Keratinocyte (primary cell): ENCODE measurements around the gene CGN. TPM values are rescaled to one million over a fixed set of nuclear protein-coding genes. Genes with fewer than 3 reads are reported as not detected.

Experiments
- DNase-seq: peaks from one replicate; pipeline ENCODE4 v3.0.0-alpha.2; 2011; ENCODE audit warnings: low read depth, missing footprints, low spot score
- FAIRE-seq: peaks from 2 replicates; lab custom pipeline; 2011; peaks lifted over from hg19 to GRCh38; lab: Jason Lieb, UNC
- H2AFZ ChIP-seq: 2 replicates; pipeline ENCODE4 v1.6.0; 2012; ENCODE audit warnings: low read length, control low read depth, inconsistent platforms; ENCODE audit not compliant: control insufficient read depth
- H3K27ac ChIP-seq: 2 replicates; pipeline ENCODE4 v1.5.1; 2011; ENCODE audit warnings: low read length; ENCODE audit not compliant: control insufficient read depth, insufficient read depth
- H3K27me3 ChIP-seq: 3 replicates; pipeline ENCODE4 v1.6.0; 2011; ENCODE audit warnings: low read length; ENCODE audit not compliant: control insufficient read depth, insufficient read depth; ENCODE audit errors: extremely low read depth
- H3K36me3 ChIP-seq, 2 experiments: 2 replicates in 1 of 2; 3 replicates in 1 of 2; pipeline ENCODE4 v1.5.1; 2011; ENCODE audit warnings: low read length in 2 of 2, mild to moderate bottlenecking in 1 of 2; ENCODE audit not compliant: control insufficient read depth in 2 of 2, insufficient read depth in 2 of 2; ENCODE audit errors: extremely low read depth in 1 of 2
- H3K4me1 ChIP-seq: 3 replicates; pipeline ENCODE4 v1.5.1; 2011; ENCODE audit warnings: low read length; ENCODE audit not compliant: control insufficient read depth, insufficient read depth; ENCODE audit errors: extremely low read depth
- H3K4me2 ChIP-seq: 3 replicates; pipeline ENCODE4 v1.6.0; 2011; ENCODE audit warnings: low read depth, low read length; ENCODE audit not compliant: control insufficient read depth, insufficient read depth; ENCODE audit errors: extremely low read depth
- H3K4me3 ChIP-seq, 3 experiments: fragments of 200-600 bp in 1 of 3; sonication (generic) in 1 of 3; 2 replicates in 2 of 3; 3 replicates in 1 of 3; pipeline ENCODE4 v1.5.1; 2011 to 2016; ENCODE audit warnings: low read length in 3 of 3, mild to moderate bottlenecking in 3 of 3, control low read depth in 2 of 3, inconsistent platforms in 1 of 3, low read depth in 1 of 3, mixed read lengths in 1 of 3, mixed run types in 1 of 3, moderate library complexity in 1 of 3; ENCODE audit not compliant: control insufficient read depth in 2 of 3, insufficient read depth in 2 of 3; ENCODE audit errors: extremely low read depth in 1 of 3
- H3K79me2 ChIP-seq: 2 replicates; pipeline ENCODE4 v1.6.0; 2012; ENCODE audit warnings: low read length; ENCODE audit not compliant: control insufficient read depth, insufficient read depth
- H3K9ac ChIP-seq: 3 replicates; pipeline ENCODE4 v1.6.0; 2011; ENCODE audit warnings: low read length; ENCODE audit not compliant: control insufficient read depth, insufficient read depth; ENCODE audit errors: extremely low read depth
- H3K9me1 ChIP-seq: 3 replicates; pipeline ENCODE4 v1.6.0; 2011; ENCODE audit warnings: low read length; ENCODE audit not compliant: control insufficient read depth, insufficient read depth; ENCODE audit errors: extremely low read depth
- H3K9me3 ChIP-seq: 2 replicates; pipeline ENCODE4 v1.5.1; 2012; ENCODE audit warnings: low read depth, low read length; ENCODE audit not compliant: control insufficient read depth
- H4K20me1 ChIP-seq: 3 replicates; pipeline ENCODE4 v1.6.0; 2011; ENCODE audit warnings: low read length; ENCODE audit not compliant: control insufficient read depth, insufficient read depth; ENCODE audit errors: extremely low read depth
- EZH2 ChIP-seq: IDR thresholded peaks from one replicate; pipeline ENCODE4 v1.6.1; 2012; ENCODE audit warnings: inconsistent platforms, mild to moderate bottlenecking, low read length, moderate library complexity
- dilution Hi-C: fragments of 300-500 bp; cut with MboI; formaldehyde crosslinking; loops from one replicate; pipeline ENCODE4 v1.7.0; 2020; ENCODE audit warnings: low sequenced_read_pairs; ENCODE audit not compliant: extremely low pct_ligation_motif_present
- polyA plus RNA-seq, 5 experiments: library from polyadenylated mRNA; depleted of rRNA in 3 of 5; stranded (reverse) in 3 of 5; stranded (forward) in 1 of 5; unstranded in 1 of 5; fragments of >200 nt; gene quantifications; 1 replicate in 1 of 5; 2 replicates in 3 of 5; 3 replicates in 1 of 5; pipeline versions ENCODE4 v1.2.1 to v1.2.3, GENCODE V29; 2011 to 2012; ENCODE audit warnings: missing spikeins in 2 of 5, low read depth in 1 of 5, low replicate concordance in 1 of 5
- TF ChIP-seq, protein P1 (sequence below), 3 experiments: IDR thresholded peaks in 1 of 3; conservative IDR thresholded peaks in 1 of 3; optimal IDR thresholded peaks in 1 of 3; 2 replicates in 2 of 3; 3 replicates in 1 of 3; pipeline versions ENCODE3 to v1.5.1; 2011; ENCODE audit warnings: low read length in 3 of 3, mild to moderate bottlenecking in 3 of 3, moderate library complexity in 2 of 3, control low read depth in 1 of 3, inconsistent platforms in 1 of 3; ENCODE audit not compliant: insufficient read depth in 2 of 3; ENCODE audit errors: extremely low read depth in 1 of 3

The CGN gene
- polyA plus RNA-seq, 1 donor (not counting 4 experiments of a cell fraction or from before 2014, with no cell fraction given): 2.9 TPM

DNA sequence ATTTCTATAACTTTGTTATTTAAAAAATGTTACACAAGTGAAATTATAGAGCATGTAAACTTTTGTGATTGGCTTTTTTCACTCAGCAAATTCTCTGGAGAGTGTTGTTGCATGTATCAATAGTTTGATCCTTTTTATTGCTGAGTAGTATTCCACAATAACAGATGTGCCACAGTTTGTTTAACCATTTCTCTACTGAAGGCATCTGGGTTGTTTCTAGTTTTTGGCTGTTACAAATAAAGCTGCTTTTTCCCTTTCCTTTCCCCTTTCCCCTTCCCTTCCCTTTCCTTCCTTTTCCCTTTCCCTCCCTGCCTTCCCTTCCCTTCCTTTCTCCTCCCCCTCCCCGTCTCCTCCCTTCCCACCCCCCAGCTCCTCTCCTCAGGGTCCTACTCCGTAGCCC is 44.9 kb downstream of the CGN start:
- no peak for TF ChIP-seq EZH2
- TF ChIP-seq, protein P1, sequence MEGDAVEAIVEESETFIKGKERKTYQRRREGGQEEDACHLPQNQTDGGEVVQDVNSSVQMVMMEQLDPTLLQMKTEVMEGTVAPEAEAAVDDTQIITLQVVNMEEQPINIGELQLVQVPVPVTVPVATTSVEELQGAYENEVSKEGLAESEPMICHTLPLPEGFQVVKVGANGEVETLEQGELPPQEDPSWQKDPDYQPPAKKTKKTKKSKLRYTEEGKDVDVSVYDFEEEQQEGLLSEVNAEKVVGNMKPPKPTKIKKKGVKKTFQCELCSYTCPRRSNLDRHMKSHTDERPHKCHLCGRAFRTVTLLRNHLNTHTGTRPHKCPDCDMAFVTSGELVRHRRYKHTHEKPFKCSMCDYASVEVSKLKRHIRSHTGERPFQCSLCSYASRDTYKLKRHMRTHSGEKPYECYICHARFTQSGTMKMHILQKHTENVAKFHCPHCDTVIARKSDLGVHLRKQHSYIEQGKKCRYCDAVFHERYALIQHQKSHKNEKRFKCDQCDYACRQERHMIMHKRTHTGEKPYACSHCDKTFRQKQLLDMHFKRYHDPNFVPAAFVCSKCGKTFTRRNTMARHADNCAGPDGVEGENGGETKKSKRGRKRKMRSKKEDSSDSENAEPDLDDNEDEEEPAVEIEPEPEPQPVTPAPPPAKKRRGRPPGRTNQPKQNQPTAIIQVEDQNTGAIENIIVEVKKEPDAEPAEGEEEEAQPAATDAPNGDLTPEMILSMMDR (optimal IDR thresholded peaks at IDR 0.05 in 1 of 3, IDR thresholded peaks at IDR 0.05 in 1 of 3, conservative IDR thresholded peaks at IDR 0.05 in 1 of 3; ENCODE audit: extremely low read depth in 1 of 3, insufficient read depth in 2 of 3, low read length in 3 of 3): no peak
- Histone ChIP-seq H3K9me1 (peaks cover 2% of the 10 kb centered on the region), H3K9me3 (no peaks in the 10 kb centered on the region), H3K4me1 (peaks cover 24% of the 10 kb centered on the region), H3K4me3 (no peak overlapping the region), H3K36me3 (peaks cover 13 to 15% of the 10 kb centered on the region in 2 experiments), H4K20me1 (peaks cover 9% of the 10 kb centered on the region), H3K27me3 (no peaks in the 10 kb centered on the region), H3K4me2 (no peak overlapping the region), H3K79me2 (peaks cover 84% of the 10 kb centered on the region), H3K9ac (no peak overlapping the region), H3K27ac (no peak overlapping the region), H2AFZ (no peak overlapping the region)
- FAIRE-seq (no peak), DNase-seq (no peak)
- dilution Hi-C loops: no loop called here

DNA sequence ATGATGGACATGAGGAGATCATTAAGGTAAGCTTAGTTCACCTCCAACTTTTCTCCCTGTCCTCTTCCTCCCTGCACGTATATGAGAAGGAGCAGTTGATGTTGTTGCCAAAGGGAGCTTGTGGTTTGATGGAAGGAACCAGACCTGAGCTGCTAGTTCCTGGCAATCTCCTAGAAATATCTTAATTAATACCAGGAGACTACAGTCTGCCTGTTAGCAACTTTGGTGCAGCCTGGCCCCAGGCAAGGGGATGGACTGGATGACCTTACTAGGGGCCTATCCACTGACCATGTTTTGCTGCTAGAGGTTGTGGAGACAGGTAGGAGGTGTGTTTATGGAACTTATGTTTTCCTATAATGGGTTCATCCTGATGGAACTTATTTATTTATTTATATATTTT is 51.5 kb downstream of the CGN start:
- H3K4me1 ChIP-seq: peaks cover 33% of the 10 kb centered on the region
- dilution Hi-C loops: no loop called here
- no peak overlapping the region for H3K27ac ChIP-seq
- H3K79me2 ChIP-seq: peaks cover 42% of the 10 kb centered on the region
- H2AFZ ChIP-seq: no peak overlapping the region
- H3K9me3 ChIP-seq: no peaks in the 10 kb centered on the region
- DNase-seq (no peak), FAIRE-seq (no peak)
- no peaks in the 10 kb centered on the region for H3K27me3 ChIP-seq
- H3K36me3 ChIP-seq: peaks cover 34 to 51% of the 10 kb centered on the region in 2 experiments
- TF ChIP-seq, protein P1 (optimal IDR thresholded peaks at IDR 0.05 in 1 of 3, IDR thresholded peaks at IDR 0.05 in 1 of 3, conservative IDR thresholded peaks at IDR 0.05 in 1 of 3; ENCODE audit: extremely low read depth in 1 of 3, insufficient read depth in 2 of 3, low read length in 3 of 3): no peak
- no peak for TF ChIP-seq EZH2
- H4K20me1 ChIP-seq: peaks cover 10% of the 10 kb centered on the region
- no peak overlapping the region for H3K4me2 ChIP-seq
- H3K4me3 ChIP-seq: no peak overlapping the region
- no peak overlapping the region for H3K9ac ChIP-seq
- H3K9me1 ChIP-seq: peaks cover 2% of the 10 kb centered on the region
